GM21619 (cell line): Measurements from ENCODE around the gene ADAMTS19.
A peak's percentile ranks its signal among the peaks of the same experiment; 100 is the strongest.

ENCODE experiments used
- ATAC-seq: cut with Tn5 transposase; IDR thresholded peaks from one replicate; pipeline ENCODE4 v1.9.1; 2021; ENCODE audit not compliant: unreplicated experiment

Gene ADAMTS19

GRCh38 chr5:129760636-129761325 lies 300.7 kb downstream of the ADAMTS19 start:
- no peak for ATAC-seq

- no peak for ATAC-seq
Observed at GRCh38 chr5:129763651-129764050, 303.6 kb downstream of the ADAMTS19 start.

GRCh38 chr5:129766798-129767197 lies 306.7 kb downstream of the ADAMTS19 start:
- no peak for ATAC-seq

GRCh38 chr5:129767927-129768380 lies 307.9 kb downstream of the ADAMTS19 start:
- ATAC-seq = peak; percentile 89

GRCh38 chr5:129768735-129769134 lies 308.6 kb downstream of the ADAMTS19 start:
- ATAC-seq = no peak

GRCh38 chr5:129770024-129770820 lies 310.1 kb downstream of the ADAMTS19 start:
- no peak for ATAC-seq

GRCh38 chr5:129771058-129771838 lies 311.1 kb downstream of the ADAMTS19 start:
- ATAC-seq = no peak

GRCh38 chr5:129773376-129773775 lies 313.3 kb downstream of the ADAMTS19 start:
- ATAC-seq = no peak

GRCh38 chr5:129781594-129781993 lies 321.5 kb downstream of the ADAMTS19 start:
- ATAC-seq = no peak
